Measurements from ENCODE around the gene CAMKMT. TPM values are rescaled to one million over a fixed set of nuclear protein-coding genes. Genes with fewer than 3 reads are reported as not detected.
"Not testable (repeated sequence)": the region's sequence is repeated elsewhere in the genome, so short reads cannot be mapped to it uniquely, and the experiment has no call there.

CAMKMT gene
- total RNA-seq, 1 donor from 2014 or later, result 5.8 TPM

- Histone ChIP-seq H3K27me3 (ENCODE audit: control insufficient read depth, insufficient read depth, low read length) (no peaks in the 10 kb centered on the region), H3K36me3 (ENCODE audit: control insufficient read depth, insufficient read depth, low read length) (no peaks in the 10 kb centered on the region), H3K4me3 (ENCODE audit: low read depth, low read length) (no peak overlapping the region)
- DNase-seq (ENCODE audit: low read depth), result no peak
- no peak for TF ChIP-seq CTCF (IDR thresholded peaks at IDR 0.05; ENCODE audit: insufficient read depth, low read length, poor library complexity, severe bottlenecking)
These were observed 216.8 kb downstream of the CAMKMT start for GRCh38 chr2:44578471-44579093.

DNA sequence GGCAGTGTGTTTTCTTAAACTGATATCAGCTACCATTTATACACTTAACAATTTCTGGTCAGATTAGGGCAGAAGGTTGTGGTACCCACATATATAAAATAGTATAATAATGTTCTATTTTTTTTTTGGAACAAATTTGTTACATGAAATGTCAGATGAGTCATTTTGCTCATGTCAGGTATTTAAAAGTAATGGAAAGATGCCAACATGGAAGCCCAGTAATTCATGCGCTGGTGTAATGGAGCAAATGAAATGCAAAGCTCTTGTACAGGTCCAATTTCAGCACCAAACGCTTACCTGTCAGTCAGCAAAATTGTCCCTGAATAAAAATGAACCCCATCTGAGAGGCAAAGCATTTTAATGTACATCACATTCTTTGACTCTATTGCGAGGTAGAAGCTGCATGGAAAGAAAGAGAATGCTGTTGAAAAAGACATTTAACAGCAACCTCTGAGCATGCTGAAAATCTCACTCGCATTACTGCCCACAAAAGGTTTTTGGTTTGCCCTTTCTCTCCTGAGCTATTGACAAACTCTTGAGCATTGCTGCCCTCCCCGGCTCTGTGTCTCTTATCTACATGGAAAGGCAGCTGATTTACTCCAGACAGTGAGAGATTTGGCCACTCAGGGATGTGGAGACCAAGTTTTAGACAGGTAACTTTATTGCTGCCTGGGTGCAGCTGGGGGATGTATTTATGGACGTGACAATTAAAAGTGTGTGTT, 217.5 kb downstream of the CAMKMT start:
- TF ChIP-seq CTCF (IDR thresholded peaks at IDR 0.05; ENCODE audit: insufficient read depth, low read length, poor library complexity, severe bottlenecking), result no peak
- Histone ChIP-seq H3K4me3 (ENCODE audit: low read depth, low read length) (no peak overlapping the region), H3K27me3 (ENCODE audit: control insufficient read depth, insufficient read depth, low read length) (no peaks in the 10 kb centered on the region), H3K36me3 (ENCODE audit: control insufficient read depth, insufficient read depth, low read length) (no peaks in the 10 kb centered on the region)
- no peak for DNase-seq (ENCODE audit: low read depth)

DNA sequence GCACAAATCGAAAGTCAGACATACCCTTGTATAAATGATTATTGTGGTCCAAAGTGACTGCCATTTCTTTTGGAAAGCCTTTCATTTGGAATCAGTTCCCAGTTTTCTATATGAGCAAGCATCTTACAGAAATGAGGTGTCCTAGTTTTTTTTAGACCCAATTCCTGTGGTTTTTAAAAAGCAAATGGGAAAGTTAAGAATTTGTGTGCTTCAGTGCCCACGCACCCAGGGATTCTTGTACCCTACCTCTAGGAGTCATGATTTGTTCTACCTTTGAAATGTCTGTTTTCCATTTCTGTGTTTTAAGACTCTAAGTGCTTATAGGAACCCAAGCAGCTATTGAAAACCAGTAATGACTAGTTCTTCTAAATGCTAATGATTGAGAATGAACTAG, 218.1 kb downstream of the CAMKMT start:
- TF ChIP-seq CTCF (IDR thresholded peaks at IDR 0.05; ENCODE audit: insufficient read depth, low read length, poor library complexity, severe bottlenecking), result no peak
- DNase-seq (ENCODE audit: low read depth), result no peak
- no peaks in the 10 kb centered on the region for H3K27me3 ChIP-seq (ENCODE audit: control insufficient read depth, insufficient read depth, low read length)
- no peaks in the 10 kb centered on the region for H3K36me3 ChIP-seq (ENCODE audit: control insufficient read depth, insufficient read depth, low read length)
- H3K4me3 ChIP-seq (ENCODE audit: low read depth, low read length), result no peak overlapping the region

GRCh38 chr2:44580875-44581515, 219.2 kb downstream of the CAMKMT start:
- H3K27me3 ChIP-seq (ENCODE audit: control insufficient read depth, insufficient read depth, low read length), result no peaks in the 10 kb centered on the region
- no peak for DNase-seq (ENCODE audit: low read depth)
- no peak for TF ChIP-seq CTCF (IDR thresholded peaks at IDR 0.05; ENCODE audit: insufficient read depth, low read length, poor library complexity, severe bottlenecking)
- no peak overlapping the region for H3K4me3 ChIP-seq (ENCODE audit: low read depth, low read length)
- no peaks in the 10 kb centered on the region for H3K36me3 ChIP-seq (ENCODE audit: control insufficient read depth, insufficient read depth, low read length)

DNA sequence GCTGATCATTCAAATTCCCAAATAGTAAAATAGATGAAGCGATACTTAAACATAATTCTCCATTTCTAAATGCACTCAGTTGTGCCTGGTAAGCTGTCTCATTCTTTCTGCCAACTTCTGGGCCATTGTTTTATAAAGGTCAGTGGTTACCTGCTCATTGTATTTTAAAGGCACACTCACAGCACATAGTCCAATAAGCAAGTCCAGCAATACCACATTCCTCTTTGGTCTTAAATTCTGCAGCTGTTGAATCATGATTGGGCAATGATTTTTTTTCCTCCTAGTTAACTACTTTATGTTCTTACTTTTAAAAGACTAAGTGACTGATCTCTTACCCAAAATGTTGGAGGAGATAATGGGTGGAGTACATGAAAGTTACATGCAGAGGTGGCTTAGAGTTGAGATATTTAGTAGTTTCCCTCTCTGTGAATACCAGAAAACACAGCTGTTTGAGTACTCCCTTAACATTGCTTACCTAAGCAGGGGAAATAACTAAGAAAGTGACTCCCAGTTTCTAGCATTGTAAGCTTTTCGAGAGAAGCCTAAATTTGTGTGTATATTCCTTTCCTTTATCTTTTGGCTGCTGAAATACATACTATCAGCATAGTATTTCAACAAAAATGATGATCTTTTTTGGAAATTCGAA, 220.7 kb downstream of the CAMKMT start:
- no peaks in the 10 kb centered on the region for H3K36me3 ChIP-seq (ENCODE audit: control insufficient read depth, insufficient read depth, low read length)
- no peak for TF ChIP-seq CTCF (IDR thresholded peaks at IDR 0.05; ENCODE audit: insufficient read depth, low read length, poor library complexity, severe bottlenecking)
- DNase-seq (ENCODE audit: low read depth), result peak; percentile 34
- H3K4me3 ChIP-seq (ENCODE audit: low read depth, low read length), result no peak overlapping the region
- no peaks in the 10 kb centered on the region for H3K27me3 ChIP-seq (ENCODE audit: control insufficient read depth, insufficient read depth, low read length)

DNA sequence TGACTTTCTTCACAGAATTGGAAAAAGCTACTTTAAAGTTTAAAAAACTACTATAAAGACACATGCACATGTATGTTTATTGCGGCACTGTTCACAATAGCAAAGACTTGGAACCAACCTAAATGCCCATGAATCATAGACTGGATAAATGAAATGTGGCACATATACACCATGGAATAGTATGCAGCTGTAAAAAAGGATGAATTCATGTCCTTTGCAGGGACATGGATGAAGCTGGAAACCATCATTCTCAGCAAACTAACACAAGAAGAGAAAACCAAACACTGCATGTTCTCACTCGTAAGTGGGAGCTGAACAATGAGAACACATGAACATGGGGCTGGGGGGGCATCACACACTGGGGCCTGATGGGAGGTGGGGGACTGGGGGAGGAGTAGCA, 233.9 kb downstream of the CAMKMT start:
- not testable (repeated sequence) for H3K27me3 ChIP-seq (ENCODE audit: control insufficient read depth, insufficient read depth, low read length); H3K36me3 ChIP-seq (ENCODE audit: control insufficient read depth, insufficient read depth, low read length); H3K4me3 ChIP-seq (ENCODE audit: low read depth, low read length); DNase-seq (ENCODE audit: low read depth)

Measured in kidney epithelial cell (primary cell).